ENCODE results near the gene IQSEC1. TPM values are rescaled to one million over a fixed set of nuclear protein-coding genes. Genes with fewer than 3 reads are reported as not detected.

Gene IQSEC1
- total and polyA plus RNA-seq, 2 of the 8 experiments (the other 6 are each of a cell fraction or from before 2014, with no cell fraction given) = 6.8 to 28.8 TPM

- Histone ChIP-seq H2BK15ac (ENCODE audit: low read length) (no peak overlapping the region), H3K9ac (replicated peaks in 1 of 4; ENCODE audit: extremely low read depth in 1 of 4, low read depth in 3 of 4, low read length in 3 of 4) (no peak overlapping the region), H3K4ac (replicated peaks; ENCODE audit: insufficient read length, low read depth, low read length) (no peak overlapping the region), H3K79me2 (ENCODE audit: control insufficient read depth in 1 of 2, insufficient read depth in 2 of 2, low read length in 2 of 2) (no peaks in the 10 kb centered on the region), H2BK5ac (ENCODE audit: low read depth, low read length) (no peak overlapping the region), H3K79me1 (ENCODE audit: low read depth, low read length) (no peaks in the 10 kb centered on the region), H2AK5ac (ENCODE audit: low read depth, low read length) (no peak overlapping the region), H3K4me1 (replicated peaks in 1 of 4; ENCODE audit: control insufficient read depth in 3 of 4, insufficient read depth in 4 of 4, low read length in 3 of 4) (peaks cover 0 to 5% (median 0%) of the 10 kb centered on the region in 4 experiments; a peak in 1 of 7 replicates), H3K23me2 (ENCODE audit: low read depth, low read length) (no peaks in the 10 kb centered on the region), H3K23ac (ENCODE audit: insufficient read length) (no peak overlapping the region), H4K8ac (ENCODE audit: extremely low read depth, insufficient read depth, low read length) (no peak overlapping the region; the same call in 1 of the 2 replicates), H3K4me3 (ENCODE audit: extremely low read depth in 1 of 4, insufficient read depth in 2 of 4, low read depth in 3 of 4, low read length in 4 of 4) (no peak overlapping the region), H4K20me1 (replicated peaks in 1 of 2; ENCODE audit: control insufficient read depth in 1 of 2, insufficient read depth in 2 of 2, low read length in 2 of 2) (peaks cover 0 to 6% of the 10 kb centered on the region in 2 experiments), H4K91ac (replicated peaks; ENCODE audit: insufficient read length, low read length) (no peak overlapping the region), H3K27ac (ENCODE audit: low read depth, low read length) (no peak overlapping the region), H2BK20ac (ENCODE audit: low read length) (no peak overlapping the region), H2BK12ac (ENCODE audit: low read depth, low read length) (no peak overlapping the region), H2AFZ (ENCODE audit: low read length) (no peak overlapping the region), H3K4me2 (ENCODE audit: insufficient read depth in 1 of 2, low read depth in 2 of 2, low read length in 2 of 2) (no peak overlapping the region), H3K27me3 (replicated peaks in 1 of 4; ENCODE audit: control insufficient read depth in 3 of 4, extremely low read depth in 1 of 4, insufficient read depth in 3 of 4, low read length in 3 of 4) (no peaks in the 10 kb centered on the region), H2BK120ac (replicated peaks; ENCODE audit: low read depth, low read length) (no peak overlapping the region), H3K14ac (ENCODE audit: insufficient read length) (no peak overlapping the region), H3K9me3 (ENCODE audit: insufficient read depth in 2 of 2, low read depth in 1 of 2, low read length in 1 of 2) (no peaks in the 10 kb centered on the region), H3K36me3 (ENCODE audit: control insufficient read depth in 2 of 4, insufficient read depth in 4 of 4, low read length in 3 of 4) (no peaks in the 10 kb centered on the region), H3K18ac (ENCODE audit: extremely low read depth, low read length) (0 out of 2 replicates have a peak overlapping the region, but pooled peaks have one; percentile 13), H4K5ac (ENCODE audit: insufficient read length, low read depth, low read length) (no peak overlapping the region), H3K56ac (replicated peaks; ENCODE audit: insufficient read length, low read depth, low read length) (no peak overlapping the region)
- no peak for FAIRE-seq
- 76% methylated on average over 8 of the region's 8 CpGs; no CpG with 5 or more reads in 1 of the 2 experiments for WGBS, 2 experiments (ENCODE audit: extremely low coverage in 1 of 2, insufficient coverage in 1 of 2, insufficient read length in 1 of 2, insufficient replicate concordance in 2 of 2, low coverage in 1 of 2, low lambda C conversion rate in 2 of 2, missing lambda C conversion rate in 1 of 2)
- CTCF ChIA-PET (ENCODE audit: partially characterized antibody) = interaction anchor here (0.6 to 7.4 kb wide), 10 partner anchors 19 to 537 kb away, joined by 3 to 56 read pairs (median 4); no protein-coding TSS in a partner anchor
- TF ChIP-seq POLR2A (IDR thresholded peaks at IDR 0.05; ENCODE audit: control extremely low read depth in 1 of 2, low read depth in 2 of 2, low read length in 2 of 2) (no peak), SIN3A (conservative IDR thresholded peaks at IDR 0.05 in 1 of 2, IDR thresholded peaks at IDR 0.05 in 1 of 2; ENCODE audit: low read depth in 1 of 2, low read length in 2 of 2) (no peak), MAFK (IDR thresholded peaks at IDR 0.05; ENCODE audit: low read depth, low read length) (no peak), RFX5 (IDR thresholded peaks at IDR 0.05; ENCODE audit: borderline replicate concordance, low read depth, low read length) (no peak), TBP (IDR thresholded peaks at IDR 0.05; ENCODE audit: low read depth, low read length) (no peak), EGR1 (IDR thresholded peaks at IDR 0.05; ENCODE audit: borderline replicate concordance, low read depth, low read length) (no peak), RAD21 (IDR thresholded peaks at IDR 0.05 in 1 of 2, conservative IDR thresholded peaks at IDR 0.05 in 1 of 2; ENCODE audit: low read depth in 2 of 2, low read length in 2 of 2) (no peak), POU5F1 (IDR thresholded peaks at IDR 0.05; ENCODE audit: low read depth, low read length) (no peak), CEBPB (IDR thresholded peaks at IDR 0.05; ENCODE audit: low read depth, low read length) (no peak), TCF12 (IDR thresholded peaks at IDR 0.05; ENCODE audit: low read depth, low read length) (no peak), BCL11A (IDR thresholded peaks at IDR 0.05; ENCODE audit: low read depth in 2 of 2, low read length in 2 of 2) (no peak), KDM4A (IDR thresholded peaks at IDR 0.05; ENCODE audit: low read depth, low read length, severe bottlenecking) (no peak), RBBP5 (IDR thresholded peaks at IDR 0.05; ENCODE audit: borderline replicate concordance, low read depth, low read length) (no peak)
- DNase-seq (ENCODE audit: low read depth in 1 of 2, low spot score in 2 of 2) = no peak
- POLR2A ChIA-PET (ENCODE audit: partially characterized antibody) = no interaction called here
These were observed 37.5 kb upstream of the IQSEC1 start for GRCh38 chr3:13110678-13111116.
